Adrenal gland (tissue), 12 donors: ENCODE results near the gene TM9SF2. TPM values are rescaled to one million over a fixed set of nuclear protein-coding genes. Genes with fewer than 3 reads are reported as not detected.

Experiments used
- DNase-seq, 7 donors: peaks; one replicate each; pipeline ENCODE4 v3.0.0-alpha.2; 2019 to 2020
- H3K27ac ChIP-seq, 5 donors: fragments of 200-600 bp; sonication (generic) in 4 of 5; 1 replicate in 3 of 5; 2 replicates in 2 of 5; pipeline versions ENCODE4 v1.5.1 to v1.8.0; 2016 to 2020; ENCODE audit warnings: mild to moderate bottlenecking in 1 of 5
- H3K27me3 ChIP-seq: fragments of 200-600 bp; 2 replicates; pipeline ENCODE4 v1.8.0; 2021
- H3K36me3 ChIP-seq, 2 donors: fragments of 200-600 bp; replicated peaks in 1 of 2; 1 replicate in 1 of 2; 2 replicates in 1 of 2; pipeline versions ENCODE4 v1.5.1 to v1.8.0; 2018 to 2022
- H3K4me1 ChIP-seq, 2 donors: fragments of 200-600 bp; replicated peaks in 1 of 2; 1 replicate in 1 of 2; 2 replicates in 1 of 2; pipeline versions ENCODE4 v1.5.1 to v1.8.0; 2018 to 2021
- H3K4me3 ChIP-seq, 4 donors: fragments of 200-600 bp; sonication (generic) in 3 of 4; one replicate each; pipeline ENCODE4 v1.5.1; 2016 to 2018
- H3K9me3 ChIP-seq, 3 donors: fragments of 200-600 bp; sonication (generic) in 1 of 3; replicated peaks in 1 of 3; 1 replicate in 2 of 3; 2 replicates in 1 of 3; pipeline versions ENCODE4 v1.5.1 to v1.8.0; 2016 to 2021
- CTCF ChIP-seq, 6 experiments: fragments of 450-650 bp in 4 of 6; fragments of 200-600 bp in 2 of 6; sonication (generic) in 1 of 6; IDR thresholded peaks; 1 replicate in 5 of 6; 2 replicates in 1 of 6; pipeline versions ENCODE4 v1.5.1 to v1.8.0; 2016 to 2021; ENCODE audit warnings: antibody characterized with exemption in 6 of 6, mild to moderate bottlenecking in 2 of 6, moderate library complexity in 1 of 6
- POLR2A ChIP-seq, 2 donors: fragments of 450-650 bp; IDR thresholded peaks; one replicate each; pipeline ENCODE4 v1.6.1; 2017; ENCODE audit warnings: antibody characterized with exemption in 2 of 2, mild to moderate bottlenecking in 2 of 2, moderate library complexity in 1 of 2
- WGBS, 4 donors: extraction: QIAGEN DNeasy Blood & Tissue Kit in 2 of 4; methylation state at CpG; one replicate each; pipeline versions ENCODE4 v1.1.5 to v1.1.7; 2013 to 2017; 5-methylcytosine and 5-hydroxymethylcytosine counted together
- intact Hi-C, 2 donors: fragments of 100-400 bp; cut with DNase I; formaldehyde crosslinking; loops; one replicate each; pipeline versions ENCODE4 v1.14.1 to v1.15.0; 2022 to 2023
- polyA plus RNA-seq, 3 donors: library from polyadenylated mRNA; stranded (reverse); fragments of 200-250 nt in 2 of 3; fragments of 350-450 nt in 1 of 3; fragmentation: Illumina TruSeq in 1 of 3; extraction: RNeasy Lipid Tissue Mini Kit (QIAGEN cat#74804) in 1 of 3; gene quantifications; one replicate each; pipeline ENCODE4 v1.2.3, GENCODE V29; 2013 to 2014
- total RNA-seq, 9 donors: library from RNA; depleted of rRNA in 4 of 9; stranded (reverse); fragments of >200 nt in 4 of 9; fragments of 120-200 nt in 1 of 9; fragmentation: NEBNext Ultra II Directional in 1 of 9; extraction: Animal tissue kit (Norgen Biotek cat#: 25700) in 1 of 9; gene quantifications; one replicate each; pipeline versions ENCODE4 v1.1.0 to v1.2.4, GENCODE V29; 2013 to 2023
- donor health status: healthy with polysubstance abuse.
- donor health status: Bipolar disorder and iron deficiency.
- donor health status: DM: yes; HTN: yes; CAD: no.
- donor health status: DM: no; HTN: no; CAD: no.
- donor health status: DM: no; HTN: no; CAD: no.
- donor health status: DM: yes; HTN: yes; CAD: no.

TM9SF2 gene
- total and polyA plus RNA-seq, 12 donors, result 22.7 to 153 (median 113) TPM

GRCh38 chr13:99500839-99501183 is 461 bp upstream of the TM9SF2 start:
- intact Hi-C loops, result loop anchor here (10.0 kb wide), 2 partner anchors 54 to 56 kb away; no protein-coding TSS in a partner anchor
- peaks cover 13 to 57% of the 10 kb centered on the region in 2 donors for H3K4me1 ChIP-seq
- no peaks in the 10 kb centered on the region for H3K36me3 ChIP-seq
- H3K27ac ChIP-seq, result peak overlapping the region in 4 of 5 donors; percentile 64 to 90 (median 84)
- no peaks in the 10 kb centered on the region for H3K27me3 ChIP-seq
- TF ChIP-seq CTCF (IDR thresholded peaks at IDR 0.05), result no peak
- TF ChIP-seq POLR2A (IDR thresholded peaks at IDR 0.05), result no peak
- WGBS, 4 donors, result 0 to 1% (median 1%) methylated on average over 9 of the region's 9 CpGs
- no peak for DNase-seq
- no peaks in the 10 kb centered on the region for H3K9me3 ChIP-seq
- H3K4me3 ChIP-seq, result peak overlapping the region in 3 of 4 donors; percentile 34 to 83 (median 57)

- no peak for TF ChIP-seq CTCF (IDR thresholded peaks at IDR 0.05)
- no peak for TF ChIP-seq POLR2A (IDR thresholded peaks at IDR 0.05)
- peak in 6 of 7 donors; percentile 29 to 68 (median 44) for DNase-seq
- H3K27me3 ChIP-seq, result no peaks in the 10 kb centered on the region
- 0 to 2% (median 1%) methylated on average over 11 to 18 of the region's 18 CpGs for WGBS, 4 donors
- peak overlapping the region; percentile 64 to 90 (median 83) for H3K27ac ChIP-seq
- H3K4me1 ChIP-seq, result peaks cover 13 to 64% of the 10 kb centered on the region in 2 donors
- no peaks in the 10 kb centered on the region for H3K36me3 ChIP-seq
- no peaks in the 10 kb centered on the region for H3K9me3 ChIP-seq
- intact Hi-C loops, result loop anchor here (10.0 kb wide), 2 partner anchors 53 to 57 kb away; no protein-coding TSS in a partner anchor
- H3K4me3 ChIP-seq, result peak overlapping the region; percentile 57 to 95 (median 75)
Observed at GRCh38 chr13:99501848-99502301, 603 bp downstream of the TM9SF2 start.

GRCh38 chr13:99505814-99506269 is 4.6 kb downstream of the TM9SF2 start:
- 25 to 36% (median 30%) methylated on average over 2 of the region's 2 CpGs for WGBS, 4 donors
- Histone ChIP-seq H3K4me1 (peaks cover 0 to 57% of the 10 kb centered on the region in 2 donors), H3K27me3 (no peaks in the 10 kb centered on the region), H3K9me3 (no peaks in the 10 kb centered on the region), H3K36me3 (no peaks in the 10 kb centered on the region), H3K4me3 (no peak overlapping the region), H3K27ac (no peak overlapping the region)
- DNase-seq, result no peak
- no peak for TF ChIP-seq POLR2A (IDR thresholded peaks at IDR 0.05)
- peak; percentile 6 to 56 (median 30) for TF ChIP-seq CTCF (IDR thresholded peaks at IDR 0.05)
- intact Hi-C loops, result loop anchor here (10.0 kb wide), 2 partner anchors 49 to 61 kb away; no protein-coding TSS in a partner anchor

GRCh38 chr13:99506634-99507033 is 5.4 kb downstream of the TM9SF2 start:
- Histone ChIP-seq H3K4me3 (no peak overlapping the region), H3K4me1 (peaks cover 0 to 59% of the 10 kb centered on the region in 2 donors), H3K27me3 (no peaks in the 10 kb centered on the region), H3K36me3 (no peaks in the 10 kb centered on the region), H3K27ac (no peak overlapping the region), H3K9me3 (no peaks in the 10 kb centered on the region)
- intact Hi-C loops, result loop anchor here (10.0 kb wide), 2 partner anchors 48 to 62 kb away; no protein-coding TSS in a partner anchor
- no peak for DNase-seq
- 42 to 61% (median 59%) methylated on average over 2 of the region's 2 CpGs for WGBS, 4 donors
- TF ChIP-seq CTCF (IDR thresholded peaks at IDR 0.05) (no peak), POLR2A (IDR thresholded peaks at IDR 0.05) (no peak)
